SJSA1 (cell line): ENCODE data around the gene GABPB2. TPM values are rescaled to one million over a fixed set of nuclear protein-coding genes. Genes with fewer than 3 reads are reported as not detected.
A peak's percentile ranks its signal among the peaks of the same experiment; 100 is the strongest.

Experiments
- DNase-seq, 2 experiments: peaks; one replicate each; pipeline ENCODE4 v3.0.0-alpha.2; 2015 to 2020; ENCODE audit warnings: low spot score in 2 of 2, low read depth in 1 of 2
- H3K27ac ChIP-seq: fragments of 250-450 bp; sonication (Bioruptor Pico); 2 replicates; pipeline ENCODE4 v1.5.1; 2020; ENCODE audit warnings: mild to moderate bottlenecking, moderate library complexity
- H3K27me3 ChIP-seq: fragments of 250-450 bp; sonication (Bioruptor Pico); replicated peaks from 2 replicates; pipeline ENCODE4 v1.5.1; 2020; ENCODE audit warnings: mild to moderate bottlenecking, moderate library complexity
- H3K36me3 ChIP-seq: fragments of 250-450 bp; sonication (Bioruptor Pico); 2 replicates; pipeline ENCODE4 v1.5.1; 2020; ENCODE audit warnings: mild to moderate bottlenecking
- H3K4me1 ChIP-seq: fragments of 250-450 bp; sonication (Bioruptor Pico); replicated peaks from 2 replicates; pipeline ENCODE4 v1.6.1; 2021; ENCODE audit warnings: mild to moderate bottlenecking
- H3K4me3 ChIP-seq: fragments of 250-450 bp; sonication (Bioruptor Pico); 2 replicates; pipeline ENCODE4 v1.5.1; 2020; ENCODE audit warnings: mild to moderate bottlenecking
- H3K9me3 ChIP-seq: fragments of 250-450 bp; sonication (Bioruptor Pico); replicated peaks from 2 replicates; pipeline ENCODE4 v1.5.1; 2020; ENCODE audit warnings: mild to moderate bottlenecking
- total RNA-seq: library from RNA; depleted of rRNA; stranded (reverse); fragments of >200 nt; shearing (Covaris generic); gene quantifications from 2 replicates; pipeline ENCODE4 v1.2.3, GENCODE V29; 2014

GABPB2 gene
- total RNA-seq, 1 experiment from 2014 or later, result 9.3 TPM

DNA sequence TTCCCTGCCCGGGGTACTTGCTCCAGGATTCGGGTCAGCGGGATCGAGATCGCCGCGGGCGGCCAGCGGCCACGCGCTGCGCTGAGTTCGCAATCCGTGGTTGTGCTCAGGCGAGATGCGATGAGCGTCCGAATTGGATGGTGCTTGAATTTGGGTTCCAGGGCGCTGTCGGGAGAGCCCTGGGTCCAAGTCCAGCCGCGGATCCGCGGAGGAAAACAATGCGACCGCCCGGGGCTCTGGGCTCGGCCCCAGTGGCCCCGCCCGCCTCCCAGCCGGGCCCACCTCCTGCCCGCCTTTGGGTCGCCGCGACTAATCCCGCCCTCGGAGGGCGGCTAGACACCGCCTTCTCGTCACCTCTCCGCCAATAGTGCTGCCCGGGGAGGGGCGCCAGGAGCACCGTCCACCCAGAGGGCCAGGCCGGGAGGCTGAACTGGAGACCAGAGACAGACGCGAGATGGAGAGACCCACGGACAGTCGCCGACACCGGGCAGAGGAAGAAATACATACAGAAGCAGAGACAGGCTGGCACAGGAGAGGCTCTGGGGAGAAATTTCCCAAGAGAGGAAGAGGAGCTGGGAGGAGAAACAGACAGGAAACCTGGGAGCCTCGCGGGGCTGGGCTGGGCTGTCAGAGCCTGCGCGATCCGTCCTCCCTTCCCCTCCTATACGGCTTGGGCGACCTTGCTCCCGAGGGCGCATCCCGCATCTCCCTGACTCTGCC lies 76.0 kb downstream of the GABPB2 start, which contains the start of gene SEMA6C:
TSS of gene SEMA6C (minus strand) at position 220 of the 720 bp plus-strand sequence. CDS start 4,010 bp downstream, outside the sequence.
- Histone ChIP-seq H3K4me3 (peak within 1 kb of the TSS; percentile 45), H3K4me1 (peaks cover 16% of the 10 kb centered on the region), H3K27me3 (no peaks in the 10 kb centered on the region), H3K27ac (no peak within 1 kb of the TSS), H3K36me3 (no peaks in the 10 kb centered on the region), H3K9me3 (no peaks in the 10 kb centered on the region)
- peak; percentile 91 to 95 for DNase-seq

DNA sequence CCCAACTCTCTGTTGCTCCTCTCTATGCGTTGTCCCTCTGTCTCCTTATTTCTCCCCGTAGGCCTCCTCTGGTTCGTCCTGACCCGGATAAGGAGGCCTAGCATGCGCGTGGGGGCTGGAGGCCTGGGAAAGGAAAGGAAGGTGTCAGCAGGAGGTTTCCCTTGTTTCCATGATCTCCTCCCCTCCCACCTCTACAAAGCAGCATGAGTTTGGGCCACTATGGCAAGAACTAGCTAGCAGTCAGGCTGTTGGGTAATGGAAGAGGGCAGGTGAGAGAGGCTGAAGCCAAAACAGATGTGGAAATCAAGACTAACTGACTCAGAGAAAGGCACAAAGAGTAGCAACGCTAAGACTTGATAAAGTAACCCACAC lies 76.6 kb downstream of the GABPB2 start:
- H3K27ac ChIP-seq, result no peak overlapping the region
- no peak for DNase-seq
- no peaks in the 10 kb centered on the region for H3K36me3 ChIP-seq
- H3K27me3 ChIP-seq, result no peaks in the 10 kb centered on the region
- peak overlapping the region; percentile 45 for H3K4me3 ChIP-seq
- H3K9me3 ChIP-seq, result no peaks in the 10 kb centered on the region
- peaks cover 16% of the 10 kb centered on the region for H3K4me1 ChIP-seq

DNA sequence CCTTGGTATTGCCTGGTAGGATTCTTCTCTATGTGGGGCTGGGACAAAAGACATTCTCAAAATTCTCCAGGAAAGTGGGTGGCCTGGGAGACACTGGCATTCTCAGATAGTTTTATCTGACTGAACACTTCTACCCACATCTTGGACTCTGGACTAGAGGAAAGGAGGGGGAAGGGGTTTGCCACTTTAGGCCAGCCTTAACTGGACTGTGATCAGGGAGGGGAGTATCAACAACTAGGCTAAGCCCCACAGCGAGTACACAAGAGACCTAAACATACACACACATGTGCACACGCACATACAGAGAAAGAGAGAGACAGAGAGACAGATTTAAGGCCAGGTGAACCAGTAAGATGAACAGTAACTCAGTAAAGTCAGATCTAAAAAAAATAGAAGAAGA lies 77.1 kb downstream of the GABPB2 start:
- Histone ChIP-seq H3K27ac (no peak overlapping the region), H3K36me3 (no peaks in the 10 kb centered on the region), H3K4me1 (peaks cover 16% of the 10 kb centered on the region), H3K27me3 (no peaks in the 10 kb centered on the region), H3K4me3 (no peak overlapping the region), H3K9me3 (no peaks in the 10 kb centered on the region)
- peak in 1 of 2 experiments; percentile 7 for DNase-seq

DNA sequence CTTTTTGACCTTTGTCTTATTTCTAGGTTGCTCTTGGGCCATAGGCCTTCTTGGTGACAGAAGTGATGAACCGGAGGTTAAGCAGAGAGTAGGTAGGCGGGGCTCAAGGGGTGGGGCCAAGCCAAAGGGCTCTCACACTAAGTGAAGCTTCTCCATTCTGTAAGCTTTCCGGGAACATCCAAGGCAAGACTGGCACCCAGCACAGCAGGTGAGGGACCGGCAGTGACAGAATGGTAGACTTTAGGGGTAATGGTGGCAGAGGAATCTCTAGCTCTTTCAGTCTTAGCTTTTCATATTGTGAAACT lies 85.9 kb downstream of the GABPB2 start, which contains the start of gene TNFAIP8L2:
TSS of gene TNFAIP8L2 (plus strand) at position 135 of the 305 bp plus-strand sequence. CDS start 2,049 bp downstream, outside the sequence.
- Histone ChIP-seq H3K4me3 (no peak within 1 kb of the TSS), H3K27ac (no peak within 1 kb of the TSS), H3K27me3 (no peaks in the 10 kb centered on the region), H3K9me3 (no peaks in the 10 kb centered on the region), H3K36me3 (peaks cover 38% of the 10 kb centered on the region), H3K4me1 (no peaks in the 10 kb centered on the region)
- DNase-seq, result no peak

DNA sequence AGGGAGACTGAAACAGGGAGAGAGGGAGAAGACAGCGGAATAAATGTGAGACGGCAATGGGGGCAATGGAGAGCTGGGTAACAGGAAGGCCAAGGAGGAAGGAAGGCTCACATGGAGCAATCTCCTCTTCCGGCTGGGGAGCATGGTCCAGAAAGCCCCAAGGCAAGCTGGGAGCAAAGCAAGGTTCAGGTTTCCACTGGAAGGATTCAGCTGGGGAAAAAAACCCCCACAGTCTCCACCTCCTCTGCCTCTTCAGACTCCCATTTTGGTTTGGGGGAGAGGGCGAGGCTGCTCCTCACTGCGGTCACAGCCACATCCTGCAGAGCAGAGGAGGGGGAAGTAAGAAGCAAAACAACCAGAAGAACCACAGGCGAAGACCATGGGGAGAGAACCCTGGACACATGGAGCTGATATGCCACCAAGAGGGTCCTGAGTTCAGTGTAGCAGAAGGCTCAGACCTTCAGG lies 86.5 kb downstream of the GABPB2 start:
- Histone ChIP-seq H3K36me3 (peaks cover 41% of the 10 kb centered on the region), H3K4me3 (no peak overlapping the region), H3K27ac (no peak overlapping the region), H3K27me3 (no peaks in the 10 kb centered on the region), H3K9me3 (no peaks in the 10 kb centered on the region), H3K4me1 (no peaks in the 10 kb centered on the region)
- DNase-seq, result no peak

DNA sequence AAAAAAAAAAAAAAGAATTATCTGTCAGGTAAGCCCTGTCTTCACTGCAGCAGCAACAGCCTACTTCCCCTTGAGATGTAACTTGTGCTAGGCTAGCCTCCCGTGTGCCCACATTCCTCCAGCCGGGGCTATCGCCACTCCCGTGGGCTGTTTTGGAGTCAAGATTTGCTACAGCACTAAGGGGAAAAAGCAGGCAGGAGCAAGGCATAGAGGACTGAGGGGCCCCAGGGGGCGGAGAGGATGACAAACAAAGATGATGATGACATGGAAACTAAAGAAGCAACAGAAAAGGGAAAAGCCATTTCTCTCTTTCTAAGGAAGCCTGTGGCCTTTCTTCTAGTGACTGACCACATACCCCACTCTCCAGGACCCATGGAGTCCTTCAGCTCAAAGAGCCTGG lies 87.8 kb downstream of the GABPB2 start:
- DNase-seq, result no peak

DNA sequence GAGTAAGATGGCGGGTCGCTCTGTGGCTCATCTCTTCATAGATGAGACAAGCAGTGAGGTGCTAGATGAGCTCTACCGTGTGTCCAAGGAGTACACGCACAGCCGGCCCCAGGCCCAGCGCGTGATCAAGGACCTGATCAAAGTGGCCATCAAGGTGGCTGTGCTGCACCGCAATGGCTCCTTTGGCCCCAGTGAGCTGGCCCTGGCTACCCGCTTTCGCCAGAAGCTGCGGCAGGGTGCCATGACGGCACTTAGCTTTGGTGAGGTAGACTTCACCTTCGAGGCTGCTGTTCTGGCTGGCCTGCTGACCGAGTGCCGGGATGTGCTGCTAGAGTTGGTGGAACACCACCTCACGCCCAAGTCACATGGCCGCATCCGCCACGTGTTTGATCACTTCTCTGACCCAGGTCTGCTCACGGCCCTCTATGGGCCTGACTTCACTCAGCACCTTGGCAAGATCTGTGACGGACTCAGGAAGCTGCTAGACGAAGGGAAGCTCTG lies 88.2 kb downstream of the GABPB2 start:
- DNase-seq, result no peak
- Histone ChIP-seq H3K27me3 (no peaks in the 10 kb centered on the region), H3K36me3 (peaks cover 41% of the 10 kb centered on the region), H3K27ac (no peak overlapping the region), H3K4me1 (no peaks in the 10 kb centered on the region), H3K4me3 (no peak overlapping the region), H3K9me3 (no peaks in the 10 kb centered on the region)

More for the DNA sequence above, 87.8 kb downstream of the GABPB2 start:
- H3K4me1 ChIP-seq, result no peaks in the 10 kb centered on the region
- H3K27ac ChIP-seq, result no peak overlapping the region
- H3K36me3 ChIP-seq, result peaks cover 41% of the 10 kb centered on the region
- no peaks in the 10 kb centered on the region for H3K27me3 ChIP-seq
- no peak overlapping the region for H3K4me3 ChIP-seq
- no peaks in the 10 kb centered on the region for H3K9me3 ChIP-seq

DNA sequence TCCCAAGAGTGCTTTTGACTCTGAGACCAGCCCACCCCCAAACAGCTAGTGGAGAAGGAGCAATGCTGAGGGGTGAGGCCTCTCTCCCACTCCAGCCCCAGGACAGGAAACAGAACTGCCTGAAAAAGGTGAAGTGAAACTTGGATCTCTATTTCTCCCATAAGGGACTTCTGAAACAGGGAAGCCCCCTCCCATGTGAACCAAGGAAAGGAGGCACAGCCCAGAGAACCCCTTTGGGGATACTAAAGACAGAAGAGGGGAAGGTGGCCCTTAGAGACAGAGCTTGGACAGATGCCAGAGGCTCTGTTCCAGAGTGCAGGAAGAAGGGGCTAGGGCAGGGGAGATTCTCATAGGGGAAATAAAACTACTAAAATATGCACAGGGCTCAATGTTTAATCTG lies 88.8 kb downstream of the GABPB2 start:
- H3K4me3 ChIP-seq, result no peak overlapping the region
- no peak overlapping the region for H3K27ac ChIP-seq
- H3K36me3 ChIP-seq, result peaks cover 45% of the 10 kb centered on the region
- no peak for DNase-seq
- no peaks in the 10 kb centered on the region for H3K27me3 ChIP-seq
- peaks cover 3% of the 10 kb centered on the region for H3K4me1 ChIP-seq
- no peaks in the 10 kb centered on the region for H3K9me3 ChIP-seq

DNA sequence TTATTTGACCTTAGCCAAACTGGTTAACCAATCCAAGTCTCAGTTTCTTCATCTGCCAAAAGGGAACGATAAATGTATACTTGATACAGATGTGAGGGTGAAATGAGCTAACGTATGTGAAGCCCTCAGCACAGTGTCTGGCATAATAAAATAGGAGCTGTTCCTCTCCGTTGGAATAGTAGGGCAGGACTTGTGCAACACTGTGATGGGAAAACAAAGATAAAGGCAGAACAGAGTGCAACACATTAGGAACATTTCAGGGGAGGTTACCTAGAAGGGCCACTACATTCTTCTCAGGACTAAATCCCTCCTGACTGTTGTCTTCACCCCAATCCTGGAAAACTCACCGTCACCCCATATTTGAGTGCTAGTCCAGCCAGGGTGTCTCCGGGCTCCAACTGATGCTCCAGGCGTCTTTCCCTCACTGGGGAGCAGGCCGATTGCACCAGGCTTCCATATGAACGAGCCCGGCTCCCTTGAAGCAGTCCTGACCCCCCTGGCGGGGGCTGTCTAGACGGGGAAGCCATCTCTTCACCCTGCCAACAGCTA lies 94.2 kb downstream of the GABPB2 start:
- no peak for DNase-seq
- H3K4me1 ChIP-seq, result peaks cover 19% of the 10 kb centered on the region
- H3K36me3 ChIP-seq, result peaks cover 50% of the 10 kb centered on the region
- no peaks in the 10 kb centered on the region for H3K9me3 ChIP-seq
- no peaks in the 10 kb centered on the region for H3K27me3 ChIP-seq
- no peak overlapping the region for H3K27ac ChIP-seq
- peak overlapping the region; percentile 51 for H3K4me3 ChIP-seq

DNA sequence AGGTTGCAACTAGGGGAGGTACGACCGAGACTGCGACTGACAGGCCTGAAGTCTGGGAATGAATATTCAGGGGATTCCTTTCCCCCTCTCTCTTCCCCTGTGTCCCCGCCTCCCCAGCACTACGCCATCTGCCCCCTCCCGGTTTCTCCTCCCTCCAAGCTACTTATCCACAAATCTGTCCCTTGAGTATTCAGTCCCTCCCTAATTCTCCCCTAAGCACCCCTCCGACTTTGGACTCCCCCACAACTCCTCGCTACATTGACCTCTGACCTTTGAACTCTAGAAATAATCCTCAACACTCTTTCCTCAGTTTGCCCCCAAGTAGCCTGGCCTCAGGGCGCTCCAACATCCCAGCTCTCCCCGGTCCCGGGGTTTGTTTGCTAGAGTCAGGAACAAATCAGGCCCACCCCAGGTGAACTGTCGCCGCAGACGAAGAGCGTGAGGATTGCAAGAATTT lies 94.7 kb downstream of the GABPB2 start:
- no peaks in the 10 kb centered on the region for H3K9me3 ChIP-seq
- no peak for DNase-seq
- peaks cover 53% of the 10 kb centered on the region for H3K36me3 ChIP-seq
- peak overlapping the region; percentile 25; the same call in 1 of the 2 replicates for H3K27ac ChIP-seq
- H3K4me1 ChIP-seq, result peaks cover 19% of the 10 kb centered on the region
- H3K4me3 ChIP-seq, result peak overlapping the region; percentile 51
- no peaks in the 10 kb centered on the region for H3K27me3 ChIP-seq

DNA sequence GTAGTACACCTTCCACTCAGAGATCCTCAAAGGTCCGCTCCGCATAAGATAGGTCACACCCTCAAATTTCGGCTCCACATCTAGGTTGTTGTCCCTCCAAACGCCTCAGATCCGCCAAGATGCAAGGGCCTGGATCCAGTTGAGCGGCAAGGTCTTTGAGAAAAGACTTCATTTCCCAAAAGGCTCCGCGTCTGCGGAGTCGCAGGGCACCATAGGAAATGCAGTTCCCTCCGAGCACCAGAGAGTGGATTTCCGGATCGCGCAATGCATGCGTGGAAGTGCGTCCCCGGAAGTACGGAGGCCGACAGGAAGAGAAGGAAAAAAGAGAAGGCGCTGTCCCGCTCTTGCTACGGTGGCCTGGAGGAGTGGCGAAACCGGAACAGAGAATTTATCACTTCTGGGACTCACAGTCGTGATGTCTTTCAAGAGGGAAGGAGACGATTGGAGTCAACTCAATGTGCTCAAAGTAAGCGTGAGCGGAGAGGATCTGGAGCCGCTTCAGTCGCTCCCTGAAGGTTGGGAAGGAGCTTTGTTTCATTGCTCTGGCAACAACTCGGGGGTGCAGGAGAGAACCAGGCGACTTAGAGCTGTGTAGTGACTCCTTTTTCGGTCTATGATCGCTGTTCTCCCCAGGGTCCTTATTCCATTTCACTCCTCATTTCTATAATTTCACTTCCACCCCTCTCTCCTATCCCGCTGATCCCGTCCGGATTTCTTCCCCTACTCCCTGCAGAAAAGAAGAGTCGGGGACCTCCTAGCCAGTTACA lies 95.4 kb downstream of the GABPB2 start, which contains the start of the genes LYSMD1 and SCNM1:
TSS of gene LYSMD1 (minus strand) at position 165 of the 767 bp plus-strand sequence. CDS start 644 bp downstream, outside the sequence.
TSS of gene SCNM1 (plus strand) at position 407 of the 767 bp plus-strand sequence. CDS start at position 416, 9 bp downstream.
- no peaks in the 10 kb centered on the region for H3K9me3 ChIP-seq
- peak; percentile 97 to 98 for DNase-seq
- H3K27ac ChIP-seq, result peak within 1 kb of the TSS; percentile 36
- peak within 1 kb of the TSS; percentile 51 for H3K4me3 ChIP-seq
- no peaks in the 10 kb centered on the region for H3K27me3 ChIP-seq
- peaks cover 53% of the 10 kb centered on the region for H3K36me3 ChIP-seq
- H3K4me1 ChIP-seq, result peaks cover 19% of the 10 kb centered on the region

DNA sequence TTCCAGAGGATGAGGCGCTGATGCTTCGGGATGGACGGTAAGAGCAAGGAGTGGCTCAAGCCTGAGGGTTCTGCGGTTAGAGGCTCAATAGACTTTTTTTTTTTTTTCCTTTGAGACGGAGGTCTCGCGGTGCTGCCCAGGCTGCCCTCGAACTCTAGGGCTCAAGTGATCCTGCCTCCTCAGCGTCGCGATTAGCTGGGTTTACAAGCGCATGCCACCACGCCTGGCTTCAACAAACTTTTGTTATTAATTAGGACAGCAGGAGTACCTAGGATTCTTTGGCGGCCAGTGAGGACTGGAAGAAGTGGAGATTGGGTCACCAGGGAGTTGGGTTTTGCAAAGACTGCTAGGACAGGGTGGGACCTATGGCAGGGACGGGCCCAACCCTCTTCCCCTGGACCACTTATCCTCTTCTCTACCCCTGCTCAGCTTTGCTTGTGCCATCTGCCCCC lies 96.0 kb downstream of the GABPB2 start:
- H3K27me3 ChIP-seq, result no peaks in the 10 kb centered on the region
- H3K27ac ChIP-seq, result peak overlapping the region; percentile 36
- peak overlapping the region; percentile 51 for H3K4me3 ChIP-seq
- no peaks in the 10 kb centered on the region for H3K9me3 ChIP-seq
- peak in 1 of 2 experiments; percentile 77 for DNase-seq
- H3K36me3 ChIP-seq, result peaks cover 47% of the 10 kb centered on the region
- H3K4me1 ChIP-seq, result peaks cover 19% of the 10 kb centered on the region

DNA sequence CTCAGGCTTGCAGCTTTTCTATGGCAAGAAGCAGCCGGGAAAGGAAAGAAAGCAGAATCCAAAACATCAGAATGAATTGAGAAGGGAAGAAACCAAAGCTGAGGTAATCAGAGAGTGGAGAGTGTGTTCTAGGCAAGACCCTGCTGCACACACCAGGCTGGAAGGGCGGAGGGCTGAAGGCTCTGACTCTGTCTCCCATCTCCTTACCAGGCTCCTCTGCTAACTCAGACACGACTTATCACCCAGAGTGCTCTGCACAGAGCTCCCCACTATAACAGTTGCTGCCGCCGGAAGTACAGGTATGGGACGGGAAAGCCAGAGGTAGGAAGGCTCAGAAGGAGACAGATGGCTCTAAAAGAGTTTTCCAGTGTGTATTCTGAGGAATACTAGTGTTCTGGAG lies 96.6 kb downstream of the GABPB2 start:
- Histone ChIP-seq H3K4me1 (peaks cover 19% of the 10 kb centered on the region), H3K4me3 (peak overlapping the region; percentile 51), H3K27me3 (no peaks in the 10 kb centered on the region), H3K27ac (no peak overlapping the region), H3K36me3 (peaks cover 45% of the 10 kb centered on the region), H3K9me3 (no peaks in the 10 kb centered on the region)
- no peak for DNase-seq
